GM21619 (cell line): ENCODE data around the gene VSIG10L2.
"Not testable (repeated sequence)": the region's sequence is repeated elsewhere in the genome, so short reads cannot be mapped to it uniquely, and the experiment has no call there.

ENCODE experiments used
- ATAC-seq: cut with Tn5 transposase; IDR thresholded peaks from one replicate; pipeline ENCODE4 v1.9.1; 2021; ENCODE audit not compliant: unreplicated experiment

Gene VSIG10L2

DNA sequence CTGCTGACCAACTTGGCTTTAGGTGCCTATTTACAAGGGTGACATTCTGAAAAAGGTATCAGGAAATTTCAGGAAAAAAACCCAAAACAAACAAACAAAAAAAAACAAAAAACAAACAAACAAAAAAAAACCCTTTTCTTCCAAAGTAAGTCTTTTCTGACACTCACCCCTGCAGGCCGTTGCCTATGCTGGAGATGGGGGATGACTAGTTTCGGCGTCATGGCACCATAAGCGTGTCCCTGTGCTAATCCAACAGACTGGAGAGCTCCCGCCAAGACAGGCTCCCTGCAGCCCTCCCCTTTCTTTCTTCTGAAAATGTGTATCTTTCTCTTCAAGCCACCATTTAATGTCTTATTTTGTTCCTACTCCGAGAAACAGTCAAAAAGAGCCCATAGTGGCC is 13.7 kb downstream of the VSIG10L2 start:
- no peak for ATAC-seq

DNA sequence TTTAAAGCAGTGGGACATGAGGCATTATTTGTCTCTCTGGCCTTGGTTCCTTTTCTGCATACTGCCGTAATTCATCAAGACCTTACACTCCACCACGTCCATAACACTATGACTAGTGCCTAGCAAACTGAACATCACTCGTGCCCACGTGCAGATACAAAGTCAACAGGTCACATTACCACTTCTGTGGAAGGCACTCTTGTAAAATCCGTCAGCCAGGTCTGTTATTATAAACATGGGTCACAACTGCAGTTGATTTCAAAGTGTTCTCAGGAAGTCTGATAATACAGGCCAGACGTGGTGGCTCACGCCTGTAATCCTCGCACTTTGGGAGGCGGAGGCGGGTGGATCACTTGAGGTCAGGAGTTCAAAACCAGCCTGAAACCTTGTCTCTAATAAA is 14.1 kb downstream of the VSIG10L2 start:
- ATAC-seq = no peak

DNA sequence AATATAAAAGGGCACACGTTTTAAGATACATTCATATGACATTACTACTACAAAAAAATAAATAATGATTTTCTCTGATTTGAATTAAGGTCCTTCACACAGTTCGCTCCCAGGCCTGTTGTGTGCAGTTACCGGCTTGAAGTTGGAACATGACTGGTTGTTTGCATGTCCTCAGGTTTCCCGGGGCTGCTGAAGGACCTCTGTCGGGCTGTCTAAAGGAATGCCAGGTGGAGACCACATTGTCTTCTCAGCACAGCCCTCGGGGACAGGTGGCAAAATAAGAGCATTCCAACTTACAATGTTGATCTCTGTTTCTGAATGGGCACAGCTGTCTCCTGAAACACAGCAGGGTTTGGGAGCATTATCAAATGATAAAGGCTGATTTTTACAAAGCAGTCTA is 14.9 kb downstream of the VSIG10L2 start:
- ATAC-seq = no peak

DNA sequence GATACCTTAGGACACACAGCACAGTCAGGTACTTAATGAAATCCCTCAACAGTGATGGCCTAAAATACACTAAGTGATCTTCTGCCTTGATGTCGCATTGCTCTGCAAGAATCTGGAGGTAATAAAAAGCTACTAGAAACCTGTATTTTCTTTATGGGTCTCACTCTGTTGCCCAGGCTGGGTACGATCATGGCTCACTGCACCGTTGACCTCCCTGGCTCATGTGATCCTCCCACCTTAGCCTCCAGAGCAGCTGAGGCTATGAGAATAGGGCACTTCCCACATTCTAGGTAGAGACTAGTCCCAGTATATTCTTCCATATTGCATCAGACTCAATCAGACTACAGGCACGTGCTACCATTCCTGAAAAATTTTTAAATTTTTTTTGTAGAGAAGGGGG is 21.7 kb downstream of the VSIG10L2 start:
- ATAC-seq = no peak

DNA sequence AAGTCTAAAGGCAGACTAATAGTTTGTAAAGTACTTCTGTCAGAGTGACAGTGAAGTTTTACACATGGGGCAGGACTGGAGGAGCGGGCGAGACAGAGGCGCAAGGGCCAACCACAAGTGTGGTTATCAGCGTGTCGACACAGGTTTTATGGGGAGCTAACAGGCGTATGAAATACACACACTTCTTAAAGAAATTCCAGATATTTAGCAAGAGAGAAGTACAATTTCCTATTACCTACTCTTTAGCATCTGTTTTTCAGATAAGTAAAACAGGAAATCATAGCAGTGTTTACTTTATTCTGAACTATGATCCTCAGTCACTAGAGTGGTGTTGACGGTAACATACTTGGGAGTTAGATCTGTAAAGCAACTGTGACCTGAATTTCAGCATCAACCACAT is 22.5 kb downstream of the VSIG10L2 start:
- ATAC-seq = no peak

DNA sequence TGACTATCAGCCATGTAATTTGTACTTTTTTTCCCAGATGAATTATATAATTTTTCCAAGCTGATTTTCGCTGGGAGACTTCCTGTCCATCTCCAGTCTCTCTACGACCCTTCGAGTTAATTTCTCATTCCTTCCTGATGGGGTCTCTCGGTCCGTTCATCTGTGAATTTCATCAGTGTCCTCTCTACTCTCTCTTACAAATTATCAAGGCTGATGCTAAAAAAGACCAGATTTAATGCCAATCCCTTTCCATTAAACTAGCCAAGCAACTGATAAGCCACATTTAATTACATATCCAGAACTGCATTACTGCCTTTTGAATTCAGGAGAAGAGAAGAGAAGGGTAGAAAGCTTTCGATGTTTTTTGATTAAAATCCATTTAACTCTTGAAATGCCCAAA is 25.8 kb downstream of the VSIG10L2 start:
- ATAC-seq = no peak

- no peak for ATAC-seq
Measured at GRCh38 chr11:125974284-125974683, 28.4 kb downstream of the VSIG10L2 start.

DNA sequence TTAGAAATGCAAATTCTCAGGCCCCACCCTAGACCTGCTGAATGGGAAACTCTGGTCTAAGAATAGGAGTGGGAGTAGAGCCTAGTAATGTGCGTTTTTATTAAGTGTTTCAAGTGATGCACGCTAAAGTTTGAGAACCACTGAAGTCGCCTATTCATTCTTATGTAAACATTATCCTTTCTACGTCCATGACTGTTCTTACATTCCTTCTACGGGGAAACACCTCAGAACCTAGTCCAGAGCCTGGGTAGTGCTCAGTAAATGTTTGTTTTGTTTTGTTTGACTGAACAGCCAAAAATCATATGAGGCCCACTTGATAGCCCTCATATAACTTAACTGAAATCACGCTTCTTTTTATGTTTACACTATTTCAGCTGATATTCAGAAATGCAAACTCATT is 29.8 kb downstream of the VSIG10L2 start:
- no peak for ATAC-seq

GRCh38 chr11:125976156-125976555 is 30.3 kb downstream of the VSIG10L2 start:
- no peak for ATAC-seq

DNA sequence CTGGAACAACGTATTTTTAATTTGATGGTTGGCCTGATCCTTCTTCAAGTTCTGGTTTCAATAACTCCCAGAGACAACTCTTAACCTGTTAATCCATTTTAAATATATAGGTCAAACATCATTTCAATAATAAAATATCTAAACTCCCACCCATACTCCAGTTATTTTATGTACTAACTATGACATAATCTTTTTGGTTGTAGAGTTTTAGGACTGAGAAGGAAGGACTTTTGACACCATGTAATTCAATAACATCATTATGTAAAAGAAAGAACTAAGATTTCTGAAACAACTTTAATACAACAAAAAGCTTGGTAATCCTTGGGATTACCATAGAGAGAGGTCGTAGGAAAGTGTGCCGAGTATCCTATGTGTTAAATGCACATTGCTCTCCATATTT is 31.5 kb downstream of the VSIG10L2 start:
- ATAC-seq = no peak

GRCh38 chr11:125978181-125978716 is 32.4 kb downstream of the VSIG10L2 start:
- ATAC-seq = no peak

DNA sequence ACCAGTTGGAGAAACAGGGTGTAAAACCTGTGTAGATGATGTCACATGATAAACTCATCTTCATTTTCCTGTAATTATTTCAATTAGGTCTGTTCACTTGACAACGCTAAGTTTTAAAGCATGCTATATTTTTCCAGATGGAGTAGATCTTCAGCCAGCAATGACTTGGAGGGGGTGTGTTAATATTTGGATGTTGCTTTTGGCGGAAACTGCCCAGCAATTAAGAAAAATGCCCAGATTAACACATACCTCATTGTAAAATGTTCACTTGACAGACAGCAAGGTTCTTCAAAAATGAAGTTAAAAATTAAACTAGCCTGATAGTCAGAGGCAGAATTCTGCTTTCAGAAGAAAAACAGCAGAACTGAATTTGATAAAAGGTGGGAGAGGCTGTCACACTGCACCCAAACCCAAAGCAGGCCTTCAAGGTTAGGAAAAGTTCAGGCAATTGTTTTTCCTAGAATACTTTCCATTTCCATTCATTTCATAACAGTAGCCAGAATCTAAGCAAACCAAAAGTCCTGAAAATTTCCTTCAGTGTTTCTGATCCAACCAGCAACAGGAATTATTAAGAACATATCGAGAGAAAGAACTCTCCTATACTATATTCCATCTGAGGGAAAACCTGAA is 33.0 kb downstream of the VSIG10L2 start:
- no peak for ATAC-seq

DNA sequence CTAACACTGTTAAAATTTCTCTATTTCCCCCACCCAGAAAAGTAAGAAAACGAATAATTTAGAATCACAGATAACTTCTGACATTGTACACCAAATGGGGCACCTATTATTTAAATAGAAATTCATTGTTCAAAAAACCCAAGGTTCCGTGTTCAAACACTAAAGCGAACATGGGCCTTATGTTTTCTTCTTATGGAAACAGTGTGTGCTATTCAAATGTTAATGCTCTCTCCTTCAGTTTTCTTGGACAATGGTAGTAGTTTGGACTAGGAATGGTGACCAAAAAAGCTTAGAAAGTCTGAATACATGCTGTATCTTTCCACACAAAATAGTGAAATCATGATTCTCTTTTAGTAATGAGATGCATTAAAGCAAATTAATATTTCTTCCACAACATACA is 33.7 kb downstream of the VSIG10L2 start:
- no peak for ATAC-seq

GRCh38 chr11:125980436-125980835 is 34.6 kb downstream of the VSIG10L2 start:
- ATAC-seq = no peak

DNA sequence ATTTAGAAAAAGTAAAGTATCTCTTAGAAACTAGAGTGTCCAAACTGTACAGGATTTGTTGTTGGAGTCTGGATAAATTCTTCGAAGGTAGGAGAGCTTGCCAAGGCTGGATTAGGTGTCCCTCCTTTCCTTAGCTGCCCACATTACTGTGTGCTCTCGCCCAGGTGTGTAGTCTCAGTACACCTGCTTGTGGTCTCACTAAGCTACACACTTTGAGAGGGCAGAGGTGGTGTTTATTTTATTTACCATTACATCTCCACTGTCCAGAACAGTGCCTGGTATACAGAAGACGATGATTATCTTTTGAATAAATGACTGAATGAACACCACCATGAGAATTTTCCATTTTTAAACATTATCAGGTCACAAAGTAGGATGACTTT is 36.5 kb downstream of the VSIG10L2 start:
- no peak for ATAC-seq

- not testable (repeated sequence) for ATAC-seq
Measured at GRCh38 chr11:125985956-125986355, 40.1 kb downstream of the VSIG10L2 start.

DNA sequence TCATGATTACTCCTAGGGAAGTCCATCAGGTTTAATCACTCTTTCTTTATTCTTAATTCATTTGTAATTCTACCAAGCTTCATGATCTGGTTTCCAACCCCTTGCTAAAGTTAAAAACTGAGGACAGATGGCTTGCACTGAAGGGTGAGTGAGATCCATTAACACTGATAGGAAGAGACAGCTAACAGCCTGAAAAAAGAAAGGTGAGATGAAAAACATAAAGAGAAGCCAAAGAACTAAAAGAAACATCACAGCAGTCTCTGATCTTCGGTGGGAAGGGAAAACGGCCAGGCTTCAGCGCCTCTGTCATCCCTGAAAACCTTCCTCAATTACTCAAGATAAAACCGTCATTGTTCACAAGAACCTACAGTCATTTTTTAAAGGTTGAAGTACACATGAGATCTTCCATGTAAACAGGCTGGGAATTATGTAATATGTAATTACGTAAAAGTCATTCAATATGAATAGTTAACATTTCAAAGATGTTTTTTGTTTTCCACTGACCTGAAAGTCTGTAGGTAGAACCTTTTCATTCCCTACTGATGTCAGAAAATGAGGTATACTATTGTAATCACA is 41.3 kb downstream of the VSIG10L2 start:
- ATAC-seq = no peak

DNA sequence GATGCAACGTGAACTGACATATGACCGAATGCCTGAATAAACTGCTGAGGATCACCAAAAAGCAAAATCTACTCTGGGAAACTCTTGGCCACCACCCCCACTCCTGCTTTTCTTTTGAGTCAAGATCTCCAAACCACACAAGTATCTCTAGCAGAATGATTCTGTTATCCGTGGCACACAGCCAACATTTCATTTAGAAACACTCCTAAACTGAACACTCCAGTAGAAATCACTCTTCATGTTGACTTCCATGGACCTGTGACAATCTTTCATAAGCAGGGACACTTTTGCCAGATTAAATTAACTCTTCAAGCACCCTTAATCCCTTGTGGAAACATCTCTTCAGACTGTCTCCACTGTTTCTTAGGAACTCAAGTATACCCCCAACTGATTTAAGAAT is 44.4 kb downstream of the VSIG10L2 start:
- ATAC-seq = no peak

- no peak for ATAC-seq
Measured at GRCh38 chr11:125992893-125993292, 47.0 kb downstream of the VSIG10L2 start.

DNA sequence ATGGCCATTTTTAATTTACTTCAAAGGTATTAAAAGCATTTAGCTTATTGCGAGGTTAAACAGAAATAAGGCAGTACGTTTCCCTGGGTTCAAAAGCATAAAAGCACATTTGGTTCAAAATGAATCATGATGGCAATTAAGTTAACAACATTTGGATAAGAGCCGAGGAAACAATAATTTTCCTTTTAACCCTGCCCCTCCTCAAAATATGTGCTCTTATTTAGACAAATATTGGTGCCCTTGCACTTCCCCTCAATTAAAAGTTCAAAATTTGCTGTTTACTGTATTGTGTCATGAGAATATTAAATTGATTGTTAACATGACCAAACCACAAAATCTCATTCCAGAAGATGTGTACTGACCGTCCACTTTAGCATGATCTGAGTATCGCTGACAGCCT is 48.7 kb downstream of the VSIG10L2 start:
- ATAC-seq = no peak

DNA sequence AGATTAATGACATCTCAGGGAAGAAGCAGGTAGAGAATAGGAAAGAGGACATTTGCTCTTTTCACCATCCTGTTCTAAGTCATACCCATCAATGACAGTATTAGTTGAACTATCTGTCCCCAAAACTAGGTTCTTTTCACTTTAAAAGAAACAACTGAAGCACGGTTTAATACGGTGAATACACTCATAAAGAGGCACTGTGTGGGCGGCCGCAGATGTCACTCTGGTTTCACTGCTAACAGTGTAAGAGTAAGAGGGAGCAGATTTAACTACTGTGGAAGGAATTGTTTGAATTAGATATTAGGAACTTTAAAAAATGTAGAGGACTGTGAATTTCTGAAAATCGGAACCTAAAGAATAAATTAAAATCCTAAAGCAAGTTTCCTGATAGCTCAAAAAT is 49.5 kb downstream of the VSIG10L2 start:
- ATAC-seq = peak; percentile 87

DNA sequence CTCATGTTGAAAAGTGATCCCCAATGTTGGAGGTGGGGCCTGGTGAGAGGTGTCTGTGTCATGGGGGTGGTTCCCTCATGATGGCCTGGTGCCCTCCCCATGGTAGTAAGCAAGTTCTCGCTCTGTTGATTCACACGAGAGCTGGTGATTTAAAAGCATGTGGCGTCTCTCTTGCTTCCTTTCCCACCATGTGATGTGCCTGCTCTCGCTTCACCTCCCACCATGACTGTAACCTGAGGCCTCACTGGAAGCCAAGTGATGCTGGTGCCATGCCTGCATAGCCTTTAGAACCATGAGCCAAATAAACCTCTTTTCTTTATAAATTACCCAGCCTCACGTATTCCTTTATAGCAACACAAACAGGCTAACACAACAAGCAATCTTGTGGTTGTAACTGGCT is 52.4 kb downstream of the VSIG10L2 start:
- ATAC-seq = no peak
